Natural killer cell (primary cell): ENCODE results near the gene RANBP2. TPM values are rescaled to one million over a fixed set of nuclear protein-coding genes. Genes with fewer than 3 reads are reported as not detected.

ENCODE experiments used
- ATAC-seq, 3 donors: fragments of 150-1000 bp in 2 of 3; fragments of 200-7000 bp in 1 of 3; cut with Tn5 transposase; 1 replicate in 1 of 3; 2 replicates in 2 of 3; pipeline ENCODE4 v1.10.0; 2021; ENCODE audit warnings: mild to moderate bottlenecking in 2 of 3, moderate library complexity in 2 of 3
- DNase-seq, 2 donors: peaks; one replicate each; pipeline versions ENCODE4 v3.0.0 to v3.0.0-alpha.2; 2013 to 2021; ENCODE audit warnings: mixed read lengths in 1 of 2
- H3K27ac ChIP-seq: one replicate; pipeline ENCODE4 v1.5.1; 2013; ENCODE audit warnings: mild to moderate bottlenecking, low read length
- H3K27me3 ChIP-seq: one replicate; pipeline ENCODE4 v1.6.1; 2013; ENCODE audit warnings: low read length; ENCODE audit not compliant: control insufficient read depth, insufficient read depth
- H3K36me3 ChIP-seq: one replicate; pipeline ENCODE4 v1.6.1; 2013; ENCODE audit warnings: low read length; ENCODE audit not compliant: control insufficient read depth, insufficient read depth
- H3K4me1 ChIP-seq: one replicate; pipeline ENCODE4 v1.6.1; 2013; ENCODE audit warnings: low read length; ENCODE audit not compliant: control insufficient read depth, insufficient read depth
- H3K4me3 ChIP-seq: one replicate; pipeline ENCODE4 v1.5.1; 2013; ENCODE audit warnings: low read length
- H3K9me3 ChIP-seq: one replicate; pipeline ENCODE4 v1.6.1; 2013; ENCODE audit warnings: low read length; ENCODE audit not compliant: control insufficient read depth, insufficient read depth
- H3K27ac Mint-ChIP-seq, 2 donors: one replicate each; pipeline ENCODE4 v1.8.0; 2022; ENCODE audit warnings: mild to moderate bottlenecking in 2 of 2, mixed read lengths in 2 of 2, moderate library complexity in 1 of 2
- H3K27me3 Mint-ChIP-seq, 2 donors: one replicate each; pipeline ENCODE4 v1.8.0; 2022; ENCODE audit warnings: low read depth in 2 of 2, mixed read lengths in 2 of 2
- H3K36me3 Mint-ChIP-seq: one replicate; pipeline ENCODE4 v1.8.0; 2022; ENCODE audit warnings: mixed read lengths
- H3K4me1 Mint-ChIP-seq, 2 donors: one replicate each; pipeline ENCODE4 v1.8.0; 2022; ENCODE audit warnings: mixed read lengths in 2 of 2
- H3K4me3 Mint-ChIP-seq: one replicate; pipeline ENCODE4 v1.8.0; 2022; ENCODE audit warnings: mild to moderate bottlenecking, moderate library complexity, mixed read lengths
- H3K9me3 Mint-ChIP-seq, 2 donors: one replicate each; pipeline ENCODE4 v1.8.0; 2022; ENCODE audit warnings: mixed read lengths in 2 of 2
- WGBS: methylation state at CpG from one replicate; pipeline ENCODE4 v1.1.7; 2013; ENCODE audit warnings: missing lambda C conversion rate; ENCODE audit not compliant: insufficient coverage; 5-methylcytosine and 5-hydroxymethylcytosine counted together
- intact Hi-C: fragments of 100-400 bp; cut with micrococcal nuclease; formaldehyde crosslinking; loops from one replicate; pipeline ENCODE4 v1.14.2; 2022
- total RNA-seq, 4 donors: library from RNA; stranded (reverse); fragments of 120-200 nt in 1 of 4; gene quantifications; one replicate each; pipeline versions ENCODE4 v1.2.3 to v1.2.4, GENCODE V29; 2013 to 2022
- TF ChIP-seq, protein P1 (sequence below): fragments of 200-600 bp; IDR thresholded peaks from one replicate; pipeline ENCODE4 v1.8.0; 2022; ENCODE audit warnings: antibody characterized with exemption

Gene RANBP2
- total RNA-seq, 3 donors from 2014 or later (not counting 1 experiment from before 2014, with no cell fraction given), result 105 to 134 (median 107) TPM

DNA sequence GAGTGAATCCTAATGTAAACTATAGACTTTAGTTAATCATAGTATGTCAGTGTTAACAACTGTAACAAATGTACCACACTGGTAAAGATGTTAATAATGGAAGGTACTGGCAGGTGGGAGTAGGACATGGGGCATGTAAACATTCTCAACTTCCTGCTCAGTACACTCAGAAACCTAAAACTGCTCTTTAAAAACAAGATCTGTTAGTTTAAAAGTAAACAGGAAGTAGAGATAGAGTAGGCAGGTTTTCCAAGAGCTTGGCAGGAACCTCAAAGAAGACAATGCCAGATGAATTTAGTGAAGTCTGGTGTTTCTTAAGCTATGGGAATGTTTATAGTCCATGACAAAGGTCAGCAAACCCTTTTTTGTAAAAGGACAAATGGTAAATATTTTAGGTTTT, 113.9 kb downstream of the RANBP2 start:
- ATAC-seq (no peak), DNase-seq (no peak)
- Mint-ChIP-seq H3K9me3 (peaks cover 2% of the 10 kb centered on the region in 2 donors), H3K27ac (peak overlapping the region in 1 of 2 donors; percentile 29), H3K4me1 (peaks cover 9% of the 10 kb centered on the region in 2 donors), H3K4me3 (no peak overlapping the region), H3K36me3 (no peaks in the 10 kb centered on the region), H3K27me3 (no peaks in the 10 kb centered on the region)
- Histone ChIP-seq H3K27me3 (no peaks in the 10 kb centered on the region), H3K4me1 (no peaks in the 10 kb centered on the region), H3K36me3 (no peaks in the 10 kb centered on the region), H3K4me3 (no peak overlapping the region), H3K27ac (no peak overlapping the region), H3K9me3 (no peaks in the 10 kb centered on the region)
- intact Hi-C loops, result no loop called here
- TF ChIP-seq, protein P1, sequence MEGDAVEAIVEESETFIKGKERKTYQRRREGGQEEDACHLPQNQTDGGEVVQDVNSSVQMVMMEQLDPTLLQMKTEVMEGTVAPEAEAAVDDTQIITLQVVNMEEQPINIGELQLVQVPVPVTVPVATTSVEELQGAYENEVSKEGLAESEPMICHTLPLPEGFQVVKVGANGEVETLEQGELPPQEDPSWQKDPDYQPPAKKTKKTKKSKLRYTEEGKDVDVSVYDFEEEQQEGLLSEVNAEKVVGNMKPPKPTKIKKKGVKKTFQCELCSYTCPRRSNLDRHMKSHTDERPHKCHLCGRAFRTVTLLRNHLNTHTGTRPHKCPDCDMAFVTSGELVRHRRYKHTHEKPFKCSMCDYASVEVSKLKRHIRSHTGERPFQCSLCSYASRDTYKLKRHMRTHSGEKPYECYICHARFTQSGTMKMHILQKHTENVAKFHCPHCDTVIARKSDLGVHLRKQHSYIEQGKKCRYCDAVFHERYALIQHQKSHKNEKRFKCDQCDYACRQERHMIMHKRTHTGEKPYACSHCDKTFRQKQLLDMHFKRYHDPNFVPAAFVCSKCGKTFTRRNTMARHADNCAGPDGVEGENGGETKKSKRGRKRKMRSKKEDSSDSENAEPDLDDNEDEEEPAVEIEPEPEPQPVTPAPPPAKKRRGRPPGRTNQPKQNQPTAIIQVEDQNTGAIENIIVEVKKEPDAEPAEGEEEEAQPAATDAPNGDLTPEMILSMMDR, result no peak

DNA sequence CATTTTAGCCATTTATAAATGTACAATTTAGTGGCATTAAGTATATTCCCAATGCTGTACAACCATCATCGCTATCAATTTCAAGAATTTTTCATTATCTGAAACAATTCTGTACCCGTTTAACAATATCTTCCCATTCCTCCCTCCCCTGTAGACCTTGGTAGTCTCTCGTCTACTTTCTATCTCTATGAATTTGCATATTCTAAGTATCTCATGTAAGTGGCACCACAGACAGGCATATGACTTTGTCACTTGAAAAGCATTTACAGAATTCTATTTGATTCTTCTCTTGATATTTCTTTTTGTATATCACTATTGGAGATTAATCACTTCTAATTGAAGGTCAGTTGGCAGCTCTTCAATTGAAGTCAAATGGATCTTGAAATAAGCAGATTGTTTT, 115.3 kb downstream of the RANBP2 start:
- peaks cover 9% of the 10 kb centered on the region in 2 donors for H3K4me1 Mint-ChIP-seq
- no peak overlapping the region for H3K27ac Mint-ChIP-seq
- H3K4me1 ChIP-seq, result no peaks in the 10 kb centered on the region
- no peaks in the 10 kb centered on the region for H3K27me3 Mint-ChIP-seq
- no peaks in the 10 kb centered on the region for H3K36me3 ChIP-seq
- no peak overlapping the region for H3K4me3 Mint-ChIP-seq
- ATAC-seq (no peak), DNase-seq (no peak)
- H3K9me3 ChIP-seq, result no peaks in the 10 kb centered on the region
- no peak overlapping the region for H3K4me3 ChIP-seq
- H3K27me3 ChIP-seq, result no peaks in the 10 kb centered on the region
- H3K9me3 Mint-ChIP-seq, result peaks cover 2% of the 10 kb centered on the region in 2 donors
- WGBS, result 90% methylated on average over 3 of the region's 3 CpGs
- TF ChIP-seq, protein P1, result no peak
- no peak overlapping the region for H3K27ac ChIP-seq
- intact Hi-C loops, result no loop called here
- H3K36me3 Mint-ChIP-seq, result peaks cover 2% of the 10 kb centered on the region

DNA sequence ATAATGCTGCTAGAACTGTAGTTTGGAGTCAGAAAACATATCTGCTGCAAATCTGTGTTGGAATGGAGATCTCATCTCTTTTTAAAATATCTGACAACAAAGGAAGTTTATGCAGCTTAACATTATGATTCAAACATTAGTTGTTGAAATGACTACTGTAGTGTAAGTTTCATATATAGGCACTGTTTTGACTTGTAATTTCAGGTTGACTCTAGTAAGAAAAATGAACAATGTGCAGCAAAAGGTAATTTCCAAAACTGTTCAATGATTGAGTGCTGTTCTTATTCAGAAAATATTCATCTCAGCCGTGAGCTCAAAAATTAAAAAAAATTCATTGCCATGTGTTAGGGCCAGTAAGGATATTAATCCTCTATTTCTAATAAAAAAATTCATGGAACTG, 115.8 kb downstream of the RANBP2 start:
- no peaks in the 10 kb centered on the region for H3K27me3 Mint-ChIP-seq
- no peak for ATAC-seq
- H3K4me3 Mint-ChIP-seq, result no peak overlapping the region

More for the DNA sequence above, 115.8 kb downstream of the RANBP2 start:
- Mint-ChIP-seq H3K27ac (no peak overlapping the region), H3K9me3 (peaks cover 2% of the 10 kb centered on the region in 2 donors), H3K36me3 (peaks cover 6% of the 10 kb centered on the region), H3K4me1 (peaks cover 9% of the 10 kb centered on the region in 2 donors)
- no CpG with 5 or more reads among the region's 1 CpG for WGBS
- TF ChIP-seq, protein P1, result no peak
- Histone ChIP-seq H3K9me3 (no peaks in the 10 kb centered on the region), H3K27me3 (no peaks in the 10 kb centered on the region), H3K36me3 (no peaks in the 10 kb centered on the region), H3K4me3 (no peak overlapping the region), H3K4me1 (no peaks in the 10 kb centered on the region), H3K27ac (no peak overlapping the region)
- DNase-seq, result no peak
- intact Hi-C loops, result no loop called here

Other genes with a start within 250 kb of the RANBP2 start
- 10 to 100 TPM; 31.6 to 41.4 (median 34.8) TPM for gene LIMS1, start 185.0 kb upstream of the RANBP2 start, total RNA-seq
- 1 to 10 TPM; 3.8 to 9.3 (median 5.6) TPM for gene CCDC138, start 67.3 kb downstream of the RANBP2 start, total RNA-seq